PC-9 (cell line): ENCODE results near the gene PHOSPHO1. TPM values are rescaled to one million over a fixed set of nuclear protein-coding genes. Genes with fewer than 3 reads are reported as not detected.

Source experiments
- BruUV-seq: library from RNA; stranded (reverse); fragments of 400-500 nt; replicated peaks from 2 replicates; lab custom pipeline; 2021; lab: Mats Ljungman, UMichigan
- CTCF ChIA-PET: fragments of 300-600 bp; sonication (Branson Sonifier 250); formaldehyde crosslinking; loops from one replicate; lab custom pipeline; 2022; ENCODE audit warnings: antibody characterized with exemption; lab: Charles Lee
- POLR2A ChIA-PET: fragments of 300-600 bp; sonication (Branson Sonifier 250); formaldehyde crosslinking; loops from one replicate; lab custom pipeline; 2022; ENCODE audit warnings: antibody characterized with exemption; ENCODE audit not compliant: unreplicated experiment; lab: Charles Lee
- DNase-seq, 2 experiments: peaks; one replicate each; pipeline versions ENCODE4 v3.0.0 to v3.0.0-alpha.2; 2015 to 2022; ENCODE audit warnings: mixed read lengths in 1 of 2
- H2AFZ ChIP-seq: fragments of 200-600 bp; sonication (generic); 2 replicates; pipeline ENCODE4 v1.8.1; 2017; ENCODE audit warnings: antibody characterized with exemption
- H3F3A ChIP-seq: fragments of 200-600 bp; sonication (generic); 2 replicates; pipeline ENCODE4 v1.8.1; 2017; ENCODE audit warnings: antibody characterized with exemption, mild to moderate bottlenecking, low read depth; ENCODE audit not compliant: insufficient read depth
- H3K27ac ChIP-seq: fragments of 200-600 bp; sonication (generic); 2 replicates; pipeline ENCODE4 v1.6.1; 2016; ENCODE audit warnings: mixed run types
- H3K27me3 ChIP-seq: fragments of 200-600 bp; sonication (generic); 2 replicates; pipeline ENCODE4 v1.6.1; 2016; ENCODE audit warnings: low read depth, mixed run types; ENCODE audit not compliant: insufficient read depth
- H3K36me3 ChIP-seq: fragments of 200-600 bp; sonication (generic); 2 replicates; pipeline ENCODE4 v1.6.1; 2016; ENCODE audit warnings: low read depth, mixed run types
- H3K4me1 ChIP-seq: fragments of 200-600 bp; sonication (generic); replicated peaks from 2 replicates; pipeline ENCODE4 v1.6.1; 2016; ENCODE audit warnings: mixed run types; ENCODE audit not compliant: insufficient read depth
- H3K4me2 ChIP-seq: fragments of 200-600 bp; sonication (generic); 2 replicates; pipeline ENCODE4 v1.6.1; 2017; ENCODE audit warnings: mixed run types
- H3K4me3 ChIP-seq: fragments of 200-600 bp; sonication (generic); 2 replicates; pipeline ENCODE4 v1.6.1; 2016; ENCODE audit warnings: mixed run types
- H3K79me2 ChIP-seq: fragments of 200-600 bp; sonication (generic); 2 replicates; pipeline ENCODE4 v1.6.1; 2017; ENCODE audit warnings: low read depth, mixed run types
- H3K9me2 ChIP-seq: fragments of 200-600 bp; sonication (generic); 2 replicates; pipeline ENCODE4 v1.8.1; 2017; ENCODE audit warnings: mild to moderate bottlenecking; ENCODE audit not compliant: insufficient read depth
- H3K9me3 ChIP-seq: fragments of 200-600 bp; sonication (generic); 2 replicates; pipeline ENCODE4 v1.8.1; 2016; ENCODE audit warnings: low read depth; ENCODE audit not compliant: insufficient read depth
- H4K20me1 ChIP-seq: fragments of 200-600 bp; sonication (generic); 2 replicates; pipeline ENCODE4 v1.8.1; 2017; ENCODE audit not compliant: insufficient read depth
- EZH2 ChIP-seq: fragments of 200-600 bp; sonication (generic); IDR thresholded peaks from 2 replicates; pipeline ENCODE4 v1.8.0; 2017; ENCODE audit warnings: antibody characterized with exemption, low read depth
- intact Hi-C: fragments of 100-400 bp; cut with micrococcal nuclease; formaldehyde crosslinking; loops from one replicate; pipeline ENCODE4 v1.10.0; 2022; ENCODE audit not compliant: unreplicated experiment
- total RNA-seq: library from RNA; stranded (reverse); gene quantifications from 2 replicates; pipeline ENCODE4 v1.2.3, GENCODE V29; 2021
- TF ChIP-seq, protein P1 (sequence below): fragments of 200-600 bp; sonication (generic); conservative IDR thresholded peaks from 2 replicates; pipeline ENCODE4 v1.6.1; 2017; ENCODE audit warnings: mixed run types, antibody characterized with exemption, mild to moderate bottlenecking, moderate library complexity

Gene PHOSPHO1
- total RNA-seq, 1 experiment from 2014 or later, result not detected

DNA sequence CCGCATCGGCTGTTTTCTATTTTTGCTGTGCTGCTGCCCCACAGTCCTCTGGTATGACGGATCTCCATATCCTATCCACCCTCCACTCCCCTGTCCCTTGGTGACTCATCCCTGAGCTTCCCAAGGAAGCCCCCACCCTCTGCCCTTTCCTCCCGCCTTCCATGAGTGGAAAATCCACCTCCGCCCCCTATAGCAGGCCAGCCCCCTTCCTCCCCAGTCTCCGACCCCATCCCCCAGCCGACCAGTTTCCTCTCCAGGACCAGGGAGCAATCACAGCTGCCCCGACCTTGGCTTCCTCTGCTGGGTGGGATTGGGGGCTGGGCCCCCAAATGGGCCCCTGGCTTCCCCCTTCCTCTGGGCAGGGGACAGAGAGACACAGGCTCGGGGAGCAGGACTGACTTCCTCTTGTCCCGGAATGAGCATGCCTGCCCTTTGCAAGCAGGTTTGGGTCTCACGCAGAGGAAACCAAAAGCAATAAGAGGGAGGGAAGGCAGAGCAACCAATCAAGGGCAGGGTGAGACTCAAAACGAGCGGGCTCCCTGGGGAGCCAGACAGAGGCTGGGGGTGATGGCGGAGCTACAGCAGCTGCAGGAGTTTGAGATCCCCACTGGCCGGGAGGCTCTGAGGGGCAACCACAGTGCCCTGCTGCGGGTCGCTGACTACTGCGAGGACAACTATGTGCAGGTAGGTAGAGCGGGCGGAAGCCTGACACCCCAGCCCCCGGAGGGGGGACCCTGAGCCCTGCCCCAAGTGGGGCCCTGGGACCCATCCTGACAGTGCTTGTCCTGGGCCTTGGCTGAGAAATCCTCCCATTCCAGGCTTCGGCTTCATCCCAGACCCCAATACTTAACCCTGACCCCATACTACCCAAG, 20.2 kb downstream of the PHOSPHO1 start, which contains the start of the genes ABI3 and GNGT2:
Gene ABI3, plus strand, starts transcription at position 550 of the 872 bp plus-strand sequence. Its CDS starts 18 bp downstream, at position 568.
Gene GNGT2, minus strand, starts transcription at position 417 of the 872 bp plus-strand sequence. CDS start 3,152 bp downstream, outside the sequence.
- Histone ChIP-seq H3K27me3 (0 out of 2 replicates have a peak, but pooled peaks cover 7% of the 10 kb centered on the region), H3K4me3 (no peak within 1 kb of the TSS), H3K9me3 (no peaks in the 10 kb centered on the region), H3K4me1 (peaks cover 8% of the 10 kb centered on the region; the same call in 1 of the 2 replicates), H3K27ac (no peak within 1 kb of the TSS), H3K9me2 (no peaks in the 10 kb centered on the region), H2AFZ (no peak within 1 kb of the TSS), H4K20me1 (no peaks in the 10 kb centered on the region), H3K36me3 (no peaks in the 10 kb centered on the region), H3F3A (no peaks in the 10 kb centered on the region), H3K4me2 (no peak within 1 kb of the TSS), H3K79me2 (no peaks in the 10 kb centered on the region)
- intact Hi-C loops, result no loop called here
- no peak for DNase-seq
- CTCF ChIA-PET, result interaction anchor here (1.7 kb wide), 1 partner anchor 12 kb away, joined by 5 read pairs; no protein-coding TSS in a partner anchor
- POLR2A ChIA-PET, result no interaction called here
- BruUV-seq, result no TSS peak
- TF ChIP-seq EZH2, result no peak
- TF ChIP-seq, protein P1, sequence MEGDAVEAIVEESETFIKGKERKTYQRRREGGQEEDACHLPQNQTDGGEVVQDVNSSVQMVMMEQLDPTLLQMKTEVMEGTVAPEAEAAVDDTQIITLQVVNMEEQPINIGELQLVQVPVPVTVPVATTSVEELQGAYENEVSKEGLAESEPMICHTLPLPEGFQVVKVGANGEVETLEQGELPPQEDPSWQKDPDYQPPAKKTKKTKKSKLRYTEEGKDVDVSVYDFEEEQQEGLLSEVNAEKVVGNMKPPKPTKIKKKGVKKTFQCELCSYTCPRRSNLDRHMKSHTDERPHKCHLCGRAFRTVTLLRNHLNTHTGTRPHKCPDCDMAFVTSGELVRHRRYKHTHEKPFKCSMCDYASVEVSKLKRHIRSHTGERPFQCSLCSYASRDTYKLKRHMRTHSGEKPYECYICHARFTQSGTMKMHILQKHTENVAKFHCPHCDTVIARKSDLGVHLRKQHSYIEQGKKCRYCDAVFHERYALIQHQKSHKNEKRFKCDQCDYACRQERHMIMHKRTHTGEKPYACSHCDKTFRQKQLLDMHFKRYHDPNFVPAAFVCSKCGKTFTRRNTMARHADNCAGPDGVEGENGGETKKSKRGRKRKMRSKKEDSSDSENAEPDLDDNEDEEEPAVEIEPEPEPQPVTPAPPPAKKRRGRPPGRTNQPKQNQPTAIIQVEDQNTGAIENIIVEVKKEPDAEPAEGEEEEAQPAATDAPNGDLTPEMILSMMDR, result no peak

DNA sequence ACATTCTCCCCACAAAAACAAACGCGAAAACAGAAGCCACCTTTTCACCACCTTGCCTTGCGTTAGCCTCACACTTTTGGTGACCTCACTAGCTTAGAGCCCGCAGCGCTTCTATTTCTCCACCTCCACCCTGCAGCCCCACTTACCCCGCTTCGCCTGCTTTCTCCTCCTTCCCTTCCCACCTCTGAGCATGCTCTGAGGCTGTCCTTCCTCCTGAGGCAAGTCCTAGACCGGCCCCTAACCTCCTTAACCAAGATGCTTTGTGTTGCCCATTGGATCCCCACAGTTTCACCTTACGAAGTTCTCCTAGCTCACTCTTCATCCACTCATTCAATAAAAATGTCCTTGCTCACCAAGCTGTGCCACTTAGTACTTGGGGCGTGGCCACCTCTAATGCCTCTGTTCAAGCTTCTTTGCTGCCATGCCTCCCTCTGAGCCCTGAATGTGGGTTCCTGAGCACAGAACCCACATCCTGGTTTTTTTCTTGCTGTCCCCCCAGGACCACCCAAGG, 21.5 kb downstream of the PHOSPHO1 start:
- Histone ChIP-seq H3F3A (no peaks in the 10 kb centered on the region), H4K20me1 (no peaks in the 10 kb centered on the region), H3K4me1 (peaks cover 8% of the 10 kb centered on the region; the same call in 1 of the 2 replicates), H3K4me2 (no peak overlapping the region), H3K36me3 (no peaks in the 10 kb centered on the region), H3K79me2 (no peaks in the 10 kb centered on the region), H3K9me2 (no peaks in the 10 kb centered on the region), H3K4me3 (no peak overlapping the region), H3K27me3 (peaks cover 14% of the 10 kb centered on the region), H3K27ac (no peak overlapping the region), H3K9me3 (no peaks in the 10 kb centered on the region; the same call in 1 of the 2 replicates), H2AFZ (no peak overlapping the region)
- peak; percentile 49 to 63 for DNase-seq
- CTCF ChIA-PET, result interaction anchor here (0.5 to 1.7 kb wide), 7 partner anchors 13 to 993 kb away, joined by 3 to 5 read pairs (median 3); no protein-coding TSS in a partner anchor
- POLR2A ChIA-PET, result interaction anchor here (1.0 kb wide), 1 partner anchor 17 kb away, joined by 4 read pairs; no protein-coding TSS in a partner anchor
- BruUV-seq, result no TSS peak
- TF ChIP-seq, protein P1, result no peak
- no peak for TF ChIP-seq EZH2
- intact Hi-C loops, result loop anchor here (1.0 kb wide), 1 partner anchor 16 kb away; no protein-coding TSS in a partner anchor

GRCh38 chr17:49204516-49204915, 26.1 kb downstream of the PHOSPHO1 start:
- Histone ChIP-seq H3F3A (no peaks in the 10 kb centered on the region), H3K4me1 (peaks cover 6% of the 10 kb centered on the region; the same call in 1 of the 2 replicates), H3K36me3 (no peaks in the 10 kb centered on the region), H3K27ac (no peak overlapping the region), H3K4me3 (no peak overlapping the region), H3K4me2 (no peak overlapping the region), H3K9me3 (no peaks in the 10 kb centered on the region; the same call in 1 of the 2 replicates), H3K79me2 (no peaks in the 10 kb centered on the region), H2AFZ (no peak overlapping the region), H3K27me3 (peaks cover 34% of the 10 kb centered on the region), H3K9me2 (no peaks in the 10 kb centered on the region), H4K20me1 (no peaks in the 10 kb centered on the region)
- CTCF ChIA-PET, result interaction anchor here (0.7 kb wide), 1 partner anchor 528 kb away, joined by 4 read pairs; no protein-coding TSS in a partner anchor
- no peak for TF ChIP-seq EZH2
- TF ChIP-seq, protein P1, result no peak
- POLR2A ChIA-PET, result no interaction called here
- no TSS peak for BruUV-seq
- no peak for DNase-seq
- intact Hi-C loops, result no loop called here
